HG03442 (cell line): ENCODE results near the gene ENPP3.

ENCODE experiments used
- ATAC-seq: cut with Tn5 transposase; IDR thresholded peaks from one replicate; pipeline ENCODE4 v1.9.1; 2021; ENCODE audit warnings: mild to moderate bottlenecking, moderate library complexity; ENCODE audit not compliant: unreplicated experiment

ENPP3 gene

DNA sequence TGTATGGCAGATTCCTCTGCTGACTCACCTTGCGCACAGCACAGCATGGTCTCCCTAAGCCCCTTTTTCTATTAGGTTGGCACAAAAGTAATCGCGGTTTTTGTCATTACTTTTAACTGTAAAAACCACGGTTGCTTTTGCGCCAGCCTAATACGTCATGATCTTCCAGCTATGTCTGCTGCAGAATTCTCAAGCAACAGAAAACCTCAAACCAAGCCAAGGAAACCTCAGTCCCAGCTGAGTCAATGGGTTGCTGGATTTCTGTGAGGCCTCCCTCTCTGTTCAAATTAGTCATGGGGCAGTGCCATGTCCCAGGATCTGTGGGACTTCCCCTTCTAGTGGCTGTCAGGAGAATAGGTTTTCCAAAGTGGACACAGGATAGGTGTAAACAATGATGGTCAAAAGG is 155.0 kb downstream of the ENPP3 start:
- ATAC-seq: no peak

DNA sequence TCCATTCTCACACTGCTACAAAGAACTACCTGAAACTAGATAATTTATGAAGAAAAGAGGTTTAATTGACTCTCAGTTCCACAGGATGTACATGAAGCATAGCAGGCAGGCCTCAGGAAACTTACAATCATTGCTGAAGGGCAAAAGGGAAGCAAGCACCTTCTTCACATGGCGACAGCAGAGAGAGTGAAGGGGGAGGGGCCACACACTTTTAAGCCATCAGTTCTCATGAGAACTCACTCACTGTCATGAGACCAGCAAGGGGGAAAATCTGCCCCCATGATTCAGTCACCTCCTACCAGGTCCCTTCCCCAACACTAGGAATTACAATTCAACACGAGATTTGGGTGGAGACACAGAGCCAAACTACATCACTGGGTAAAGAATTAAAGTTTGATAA is 158.3 kb downstream of the ENPP3 start:
- ATAC-seq: no peak
